Stimulated activated CD4-positive, alpha-beta T cell treated with anti-CD3 and anti-CD28 coated beads, Interleukin-4, amount 100 ng/mL, for 4 hours (primary cell): ENCODE measurements around the gene SAA1.
"Not testable (repeated sequence)": the region's sequence is repeated elsewhere in the genome, so short reads cannot be mapped to it uniquely, and the experiment has no call there.

Source experiments
- DNase-seq, 2 experiments: peaks; one replicate each; pipeline ENCODE4 v3.0.0-alpha.2; 2020

SAA1 gene

GRCh38 chr11:18265949-18266348, at the start of gene SAA1:
Gene SAA1 (plus strand): TSS chr11:18266264. CDS start chr11:18266888, 624 bp downstream.
- no peak for DNase-seq

GRCh38 chr11:18221274-18221876, 44.7 kb upstream of the SAA1 start:
- no peak for DNase-seq

DNA sequence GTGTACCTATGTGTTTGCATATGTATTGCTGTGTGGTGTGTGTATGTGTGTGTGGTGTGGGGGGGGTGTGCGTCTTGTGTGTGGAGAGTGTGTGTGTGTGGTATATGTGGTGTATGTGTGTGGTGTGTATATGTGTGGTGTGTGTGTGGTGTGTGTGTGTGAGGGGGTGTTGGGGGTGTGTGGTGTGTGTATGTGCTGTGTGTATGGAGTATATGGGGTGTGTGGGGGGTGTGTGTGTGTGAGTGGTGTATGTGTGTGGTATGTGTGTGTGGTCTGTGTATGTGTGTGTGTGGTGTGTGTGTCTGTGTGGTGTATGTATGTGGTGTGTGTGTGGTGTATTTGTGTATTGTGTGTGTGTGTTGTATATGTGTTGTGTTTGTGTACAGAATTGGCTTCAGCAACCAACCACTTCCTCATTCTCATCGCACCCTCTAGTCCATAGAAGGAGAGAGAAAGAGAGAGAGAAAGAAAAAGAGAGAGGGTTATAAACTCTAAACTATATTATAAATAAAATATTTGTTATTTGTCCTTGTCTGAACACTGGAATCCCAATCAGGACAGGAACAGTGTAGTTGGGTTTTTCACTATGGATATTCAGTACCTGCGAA, 43.1 kb upstream of the SAA1 start:
- no peak for DNase-seq

GRCh38 chr11:18223591-18224387, 42.3 kb upstream of the SAA1 start:
- DNase-seq: no peak

DNA sequence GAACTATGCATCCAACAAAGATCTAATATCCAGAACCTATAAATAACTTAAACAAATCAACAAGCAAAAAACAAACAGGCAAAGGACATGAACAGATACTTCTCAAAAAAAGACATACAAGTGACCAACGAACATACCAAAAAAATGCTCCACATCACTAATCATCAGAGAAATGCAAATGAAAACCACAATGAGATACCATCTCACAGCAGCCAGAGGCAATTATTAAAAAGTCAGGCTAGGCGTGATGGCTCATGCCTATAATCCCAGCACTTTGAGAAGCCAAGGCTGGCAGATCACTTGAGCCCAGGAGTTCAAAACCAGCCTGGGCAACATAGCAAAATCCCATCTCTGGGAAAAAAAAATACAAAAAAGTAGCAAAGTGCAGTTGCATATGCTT, 40.2 kb upstream of the SAA1 start:
- no peak for DNase-seq

DNA sequence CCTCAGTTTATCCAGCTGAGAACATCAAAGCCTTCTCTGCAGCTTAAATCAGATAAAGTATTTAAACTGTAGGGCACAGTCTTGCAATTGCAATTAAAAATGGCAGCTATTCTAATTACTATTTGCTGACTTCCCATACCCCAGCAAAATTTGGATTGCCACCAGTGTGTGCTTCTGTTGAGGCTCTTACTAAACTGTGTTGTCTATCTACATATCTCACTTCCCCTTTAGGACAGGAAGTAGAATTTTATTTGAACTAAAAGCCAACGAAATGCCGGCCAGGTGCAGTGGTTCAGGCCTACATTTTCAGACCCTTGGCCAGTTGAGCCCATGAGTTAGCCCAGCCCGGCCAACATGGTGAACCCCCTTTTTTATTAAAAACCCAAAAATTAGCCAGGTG, 36.6 kb upstream of the SAA1 start:
- no peak for DNase-seq

GRCh38 chr11:18230859-18231258, 35.2 kb upstream of the SAA1 start:
- no peak for DNase-seq

GRCh38 chr11:18233912-18234311, 32.2 kb upstream of the SAA1 start:
- DNase-seq: no peak

- no peak for DNase-seq
Observed at GRCh38 chr11:18235394-18236334, 30.4 kb upstream of the SAA1 start.

GRCh38 chr11:18236664-18237356, 29.3 kb upstream of the SAA1 start, which contains the start of gene SAA4:
Gene SAA4 (minus strand): TSS chr11:18236802. CDS start chr11:18235926, 876 bp downstream.
- DNase-seq: no peak

GRCh38 chr11:18239655-18240054, 26.4 kb upstream of the SAA1 start:
- DNase-seq: no peak

DNA sequence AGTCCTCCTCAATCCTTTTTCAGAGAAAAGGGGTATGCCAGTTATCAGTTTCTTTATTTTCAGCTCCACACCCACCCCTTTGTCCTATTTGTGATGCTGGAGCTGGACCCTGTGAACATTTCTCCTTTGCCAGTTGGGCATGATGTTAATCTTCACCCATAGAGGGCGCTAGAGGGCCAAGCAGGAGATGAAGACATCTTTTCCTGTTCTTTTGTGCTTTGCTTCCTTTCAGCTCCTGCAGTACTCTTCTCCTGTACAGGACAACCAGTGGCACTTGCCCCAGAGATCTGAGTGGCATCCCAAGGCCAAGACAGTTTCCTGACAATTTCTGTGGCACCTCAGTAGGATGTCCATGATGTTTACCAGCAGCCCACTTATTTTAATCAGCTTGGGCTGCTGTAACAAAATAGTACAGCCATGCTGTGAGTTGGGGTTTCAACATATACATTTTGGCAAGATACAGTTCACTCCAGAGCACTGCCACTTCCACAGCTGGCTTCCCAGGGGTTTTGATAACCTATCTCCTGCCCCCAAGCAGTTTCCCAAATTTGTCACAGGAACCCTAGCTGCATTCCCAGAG, 22.2 kb upstream of the SAA1 start:
- peak; percentile 24 to 35 for DNase-seq

- DNase-seq: no peak
Observed at GRCh38 chr11:18245396-18245795, 20.7 kb upstream of the SAA1 start.

DNA sequence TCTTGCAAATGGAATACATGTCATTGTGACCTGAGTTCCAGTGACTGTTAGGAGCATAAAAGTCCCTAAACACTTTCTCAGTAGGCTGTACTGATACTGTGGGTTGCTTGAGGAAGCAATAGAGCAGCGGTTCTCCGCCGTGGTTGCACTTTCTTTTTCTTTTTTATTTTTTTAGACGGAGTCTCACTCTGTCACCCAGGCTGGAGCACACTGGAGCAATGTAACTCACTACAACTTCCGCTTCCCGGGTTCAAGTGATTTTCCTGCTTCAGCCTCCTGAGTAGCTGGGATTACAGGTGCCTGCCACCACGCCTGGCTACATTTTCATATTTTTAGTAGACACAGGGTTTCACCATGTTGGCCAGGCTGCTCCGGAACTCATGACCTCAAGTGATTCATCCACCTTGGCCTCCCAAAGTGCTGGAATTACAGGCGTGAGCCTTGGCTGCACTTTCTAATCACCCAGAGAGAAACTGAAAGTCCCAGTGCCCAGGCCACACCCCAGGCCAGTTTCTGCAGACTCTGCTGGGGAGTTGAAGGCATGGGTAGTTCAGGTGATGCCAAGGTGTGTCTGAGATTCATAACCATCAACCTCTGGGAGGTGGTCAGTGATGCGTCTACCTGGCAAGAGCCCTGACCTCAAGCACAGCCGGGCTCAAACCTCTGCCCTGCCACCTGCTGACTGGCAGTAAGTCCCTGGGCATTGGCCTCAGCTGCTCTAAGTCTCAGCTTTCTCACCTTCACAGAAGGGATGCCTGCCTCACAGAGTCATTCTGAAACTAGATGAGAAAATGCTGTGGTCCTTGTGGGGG, 19.5 kb upstream of the SAA1 start:
- not testable (repeated sequence) for DNase-seq

DNA sequence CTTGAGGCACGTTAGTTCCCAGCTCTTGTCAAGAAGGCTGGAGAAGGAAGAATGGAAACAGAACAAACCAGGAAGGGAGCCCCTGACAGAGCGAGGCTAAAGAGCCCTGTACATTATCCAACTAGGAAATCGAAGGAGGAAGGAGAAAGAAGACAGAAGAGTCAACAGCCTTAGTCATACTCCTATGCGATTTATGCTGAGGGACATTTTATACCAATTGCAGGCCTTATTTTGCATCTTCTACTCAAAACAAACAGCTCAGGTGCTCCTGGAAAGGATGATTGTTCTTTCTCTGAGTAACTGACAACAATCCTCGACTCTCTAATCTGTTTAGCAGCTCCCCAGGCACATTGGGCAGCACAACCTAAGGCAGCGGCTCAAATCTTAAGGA, 18.9 kb upstream of the SAA1 start:
- not testable (repeated sequence) for DNase-seq

- DNase-seq: no peak
Observed at GRCh38 chr11:18248561-18248960, 17.5 kb upstream of the SAA1 start, which contains the start of gene SAA2. Gene SAA2 (minus strand): TSS chr11:18248668. CDS start chr11:18248011, 657 bp downstream.

- no peak for DNase-seq
Observed at GRCh38 chr11:18253233-18253632, 12.8 kb upstream of the SAA1 start.

- DNase-seq: no peak
Observed at GRCh38 chr11:18253778-18254338, 12.2 kb upstream of the SAA1 start.

GRCh38 chr11:18254781-18255361, 11.2 kb upstream of the SAA1 start:
- DNase-seq: no peak

- no peak for DNase-seq
Observed at GRCh38 chr11:18259259-18259658, 6.8 kb upstream of the SAA1 start.
